Neural progenitor cell (in vitro differentiated cells): ENCODE measurements around the gene PSMD9.

Source experiments
- CTCF ChIP-seq: fragments of 200-600 bp; sonication (generic); IDR thresholded peaks from 2 replicates; pipeline ENCODE4 v1.5.1; 2017; ENCODE audit warnings: antibody characterized with exemption, mild to moderate bottlenecking
- EZH2phosphoT487 ChIP-seq: fragments of 200-600 bp; sonication (generic); IDR thresholded peaks from 2 replicates; pipeline ENCODE4 v1.6.1; 2017; ENCODE audit warnings: antibody characterized with exemption

- TF ChIP-seq CTCF (no peak), EZH2phosphoT487 (no peak)
These were observed 38.9 kb upstream of the PSMD9 start for GRCh38 chr12:121849665-121850064.
